HEK293 (cell line): Measurements from ENCODE around the gene RRAS.
A peak's percentile ranks its signal among the peaks of the same experiment; 100 is the strongest.

Source experiments
- BCL11B ChIP-seq: fragments of 450-650 bp; formaldehyde crosslinking; IDR thresholded peaks from 2 replicates; pipeline ENCODE4 v1.5.1; 2016; ENCODE audit warnings: low read depth, missing biosample characterization, missing genetic modification characterization
- IKZF3 ChIP-seq: fragments of 450-650 bp; IDR thresholded peaks from 2 replicates; pipeline ENCODE4 v1.5.0; 2018; ENCODE audit warnings: missing biosample characterization, mild to moderate bottlenecking, missing genetic modification characterization, moderate library complexity
- KLF17 ChIP-seq: fragments of 450-650 bp; formaldehyde crosslinking; IDR thresholded peaks from 2 replicates; pipeline ENCODE4 v1.5.1; 2016; ENCODE audit warnings: missing biosample characterization, missing genetic modification characterization
- PRDM1 ChIP-seq: fragments of 450-650 bp; formaldehyde crosslinking; IDR thresholded peaks from 2 replicates; pipeline ENCODE4; 2016; ENCODE audit warnings: missing biosample characterization, missing genetic modification characterization
- SP7 ChIP-seq: fragments of 450-650 bp; formaldehyde crosslinking; IDR thresholded peaks from 2 replicates; pipeline ENCODE4 v1.5.1; 2016; ENCODE audit warnings: missing biosample characterization, missing genetic modification characterization
- TSHZ1 ChIP-seq: fragments of 450-650 bp; formaldehyde crosslinking; IDR thresholded peaks from 2 replicates; pipeline ENCODE4 v1.5.1; 2016; ENCODE audit warnings: missing biosample characterization, missing genetic modification characterization, borderline replicate concordance
- ZBTB21 ChIP-seq: fragments of 450-650 bp; formaldehyde crosslinking; IDR thresholded peaks from 2 replicates; pipeline ENCODE4 v1.5.1; 2017; ENCODE audit warnings: missing biosample characterization, missing genetic modification characterization
- ZBTB8A ChIP-seq: fragments of 450-650 bp; formaldehyde crosslinking; IDR thresholded peaks from 2 replicates; pipeline ENCODE4 v1.5.1; 2016; ENCODE audit warnings: missing biosample characterization, missing genetic modification characterization
- ZIC2 ChIP-seq: fragments of 450-650 bp; formaldehyde crosslinking; IDR thresholded peaks from 2 replicates; pipeline ENCODE4 v1.5.1; 2016; ENCODE audit warnings: missing biosample characterization, missing genetic modification characterization
- ZNF112 ChIP-seq: fragments of 450-650 bp; formaldehyde crosslinking; IDR thresholded peaks from 2 replicates; pipeline ENCODE4 v1.5.0; 2017; ENCODE audit warnings: missing biosample characterization, missing genetic modification characterization
- ZNF114 ChIP-seq: fragments of 450-650 bp; formaldehyde crosslinking; IDR thresholded peaks from 2 replicates; pipeline ENCODE4 v1.5.0; 2017; ENCODE audit warnings: missing biosample characterization, missing genetic modification characterization
- ZNF132 ChIP-seq: fragments of 450-650 bp; formaldehyde crosslinking; IDR thresholded peaks from 2 replicates; pipeline ENCODE4 v1.5.1; 2017; ENCODE audit warnings: missing biosample characterization, missing genetic modification characterization, borderline replicate concordance
- ZNF133 ChIP-seq: fragments of 450-650 bp; formaldehyde crosslinking; IDR thresholded peaks from 2 replicates; pipeline ENCODE4 v1.5.1; 2016; ENCODE audit warnings: missing biosample characterization, missing genetic modification characterization
- ZNF302 ChIP-seq: fragments of 450-650 bp; formaldehyde crosslinking; IDR thresholded peaks from 2 replicates; pipeline ENCODE4 v1.5.1; 2016; ENCODE audit warnings: missing biosample characterization, missing genetic modification characterization, low read depth
- ZNF324 ChIP-seq: fragments of 450-650 bp; formaldehyde crosslinking; IDR thresholded peaks from 2 replicates; pipeline ENCODE4 v1.5.1; 2016; ENCODE audit warnings: missing biosample characterization, missing genetic modification characterization
- ZNF37A ChIP-seq: fragments of 450-650 bp; IDR thresholded peaks from 2 replicates; pipeline ENCODE4 v1.5.1; 2018; ENCODE audit warnings: missing biosample characterization, missing genetic modification characterization
- ZNF391 ChIP-seq: fragments of 450-650 bp; formaldehyde crosslinking; IDR thresholded peaks from 2 replicates; pipeline ENCODE4 v1.5.1; 2016; ENCODE audit warnings: low read depth, missing biosample characterization, missing genetic modification characterization, borderline replicate concordance
- ZNF416 ChIP-seq: fragments of 450-650 bp; formaldehyde crosslinking; IDR thresholded peaks from 2 replicates; pipeline ENCODE4 v1.5.1; 2016; ENCODE audit warnings: missing biosample characterization, missing genetic modification characterization
- ZNF48 ChIP-seq: fragments of 450-650 bp; formaldehyde crosslinking; IDR thresholded peaks from 2 replicates; pipeline ENCODE4 v1.5.1; 2016; ENCODE audit warnings: missing biosample characterization, missing genetic modification characterization
- ZNF549 ChIP-seq: fragments of 450-650 bp; IDR thresholded peaks from 2 replicates; pipeline ENCODE4 v1.5.1; 2018; ENCODE audit warnings: missing biosample characterization, missing genetic modification characterization, mild to moderate bottlenecking, inconsistent platforms, moderate library complexity
- ZNF571 ChIP-seq: fragments of 450-650 bp; formaldehyde crosslinking; IDR thresholded peaks from 2 replicates; pipeline ENCODE4 v1.5.0; 2017; ENCODE audit warnings: missing biosample characterization, missing genetic modification characterization
- ZNF629 ChIP-seq: fragments of 450-650 bp; formaldehyde crosslinking; IDR thresholded peaks from 2 replicates; pipeline ENCODE4 v1.5.1; 2017; ENCODE audit warnings: missing biosample characterization, missing genetic modification characterization
- ZNF677 ChIP-seq: fragments of 450-650 bp; IDR thresholded peaks from 2 replicates; pipeline ENCODE4 v1.5.0; 2018; ENCODE audit warnings: missing biosample characterization, mild to moderate bottlenecking, missing genetic modification characterization, moderate library complexity
- ZNF707 ChIP-seq: fragments of 450-650 bp; formaldehyde crosslinking; IDR thresholded peaks from 2 replicates; pipeline ENCODE4 v1.5.1; 2016; ENCODE audit warnings: missing biosample characterization, missing genetic modification characterization
- ZNF747 ChIP-seq: fragments of 450-650 bp; formaldehyde crosslinking; IDR thresholded peaks from 2 replicates; pipeline ENCODE4 v1.5.1; 2016; ENCODE audit warnings: missing biosample characterization, missing genetic modification characterization
- ZNF777 ChIP-seq: fragments of 450-650 bp; formaldehyde crosslinking; IDR thresholded peaks from 2 replicates; pipeline ENCODE4 v1.5.1; 2017; ENCODE audit warnings: missing biosample characterization, missing genetic modification characterization, borderline replicate concordance
- ZNF785 ChIP-seq: fragments of 450-650 bp; formaldehyde crosslinking; IDR thresholded peaks from 2 replicates; pipeline ENCODE4 v1.5.1; 2016; ENCODE audit warnings: missing biosample characterization, missing genetic modification characterization
- TF ChIP-seq, protein P1 (sequence below): fragments of 450-650 bp; formaldehyde crosslinking; IDR thresholded peaks from 2 replicates; pipeline ENCODE4 v1.5.1; 2016; ENCODE audit warnings: missing biosample characterization, missing genetic modification characterization, low read depth
- TF ChIP-seq, protein P2 (sequence below): fragments of 450-650 bp; IDR thresholded peaks from 2 replicates; pipeline ENCODE4 v1.5.1; 2018; ENCODE audit warnings: missing biosample characterization, missing genetic modification characterization
- TF ChIP-seq, protein P3 (sequence below): fragments of 450-650 bp; formaldehyde crosslinking; IDR thresholded peaks from 2 replicates; pipeline ENCODE4 v1.5.1; 2016; ENCODE audit warnings: missing biosample characterization, missing genetic modification characterization

RRAS gene

GRCh38 chr19:49590071-49590970 lies 49.6 kb downstream of the RRAS start (continued):
- no peak for TF ChIP-seq ZNF48 (tag by site-specific recombination)
- TF ChIP-seq ZNF777 (tag by site-specific recombination): no peak
- no peak for TF ChIP-seq ZNF416
- TF ChIP-seq, protein P1, sequence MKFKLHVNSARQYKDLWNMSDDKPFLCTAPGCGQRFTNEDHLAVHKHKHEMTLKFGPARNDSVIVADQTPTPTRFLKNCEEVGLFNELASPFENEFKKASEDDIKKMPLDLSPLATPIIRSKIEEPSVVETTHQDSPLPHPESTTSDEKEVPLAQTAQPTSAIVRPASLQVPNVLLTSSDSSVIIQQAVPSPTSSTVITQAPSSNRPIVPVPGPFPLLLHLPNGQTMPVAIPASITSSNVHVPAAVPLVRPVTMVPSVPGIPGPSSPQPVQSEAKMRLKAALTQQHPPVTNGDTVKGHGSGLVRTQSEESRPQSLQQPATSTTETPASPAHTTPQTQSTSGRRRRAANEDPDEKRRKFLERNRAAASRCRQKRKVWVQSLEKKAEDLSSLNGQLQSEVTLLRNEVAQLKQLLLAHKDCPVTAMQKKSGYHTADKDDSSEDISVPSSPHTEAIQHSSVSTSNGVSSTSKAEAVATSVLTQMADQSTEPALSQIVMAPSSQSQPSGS (tag by site-specific recombination): no peak
- TF ChIP-seq ZNF677 (tag by site-specific recombination): no peak
- no peak for TF ChIP-seq ZNF571
- TF ChIP-seq, protein P2, sequence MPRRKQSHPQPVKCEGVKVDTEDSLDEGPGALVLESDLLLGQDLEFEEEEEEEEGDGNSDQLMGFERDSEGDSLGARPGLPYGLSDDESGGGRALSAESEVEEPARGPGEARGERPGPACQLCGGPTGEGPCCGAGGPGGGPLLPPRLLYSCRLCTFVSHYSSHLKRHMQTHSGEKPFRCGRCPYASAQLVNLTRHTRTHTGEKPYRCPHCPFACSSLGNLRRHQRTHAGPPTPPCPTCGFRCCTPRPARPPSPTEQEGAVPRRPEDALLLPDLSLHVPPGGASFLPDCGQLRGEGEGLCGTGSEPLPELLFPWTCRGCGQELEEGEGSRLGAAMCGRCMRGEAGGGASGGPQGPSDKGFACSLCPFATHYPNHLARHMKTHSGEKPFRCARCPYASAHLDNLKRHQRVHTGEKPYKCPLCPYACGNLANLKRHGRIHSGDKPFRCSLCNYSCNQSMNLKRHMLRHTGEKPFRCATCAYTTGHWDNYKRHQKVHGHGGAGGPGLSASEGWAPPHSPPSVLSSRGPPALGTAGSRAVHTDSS (tag by site-specific recombination): no peak
- no peak for TF ChIP-seq ZNF785 (tag by site-specific recombination)
- TF ChIP-seq ZNF391: peak; percentile 21; the same call in 1 of the 2 replicates
- no peak for TF ChIP-seq ZNF133 (tag by site-specific recombination)
- no peak for TF ChIP-seq PRDM1 (tag by site-specific recombination)
- no peak for TF ChIP-seq ZNF302 (tag by site-specific recombination)
- TF ChIP-seq ZNF37A (tag by site-specific recombination): no peak
- TF ChIP-seq ZIC2: peak; percentile 43; the same call in 1 of the 2 replicates
- TF ChIP-seq KLF17 (tag by site-specific recombination): 0 out of 2 replicates have a peak, but pooled peaks have one; percentile 31
- TF ChIP-seq IKZF3: peak; percentile 28; the same call in 1 of the 2 replicates
- no peak; the same call in 1 of the 2 replicates for TF ChIP-seq ZBTB21 (tag by site-specific recombination)
- TF ChIP-seq ZNF747: no peak
- TF ChIP-seq BCL11B: peak; percentile 91
- peak; percentile 43; the same call in 1 of the 2 replicates for TF ChIP-seq ZNF629 (tag by site-specific recombination)
- TF ChIP-seq, protein P3, sequence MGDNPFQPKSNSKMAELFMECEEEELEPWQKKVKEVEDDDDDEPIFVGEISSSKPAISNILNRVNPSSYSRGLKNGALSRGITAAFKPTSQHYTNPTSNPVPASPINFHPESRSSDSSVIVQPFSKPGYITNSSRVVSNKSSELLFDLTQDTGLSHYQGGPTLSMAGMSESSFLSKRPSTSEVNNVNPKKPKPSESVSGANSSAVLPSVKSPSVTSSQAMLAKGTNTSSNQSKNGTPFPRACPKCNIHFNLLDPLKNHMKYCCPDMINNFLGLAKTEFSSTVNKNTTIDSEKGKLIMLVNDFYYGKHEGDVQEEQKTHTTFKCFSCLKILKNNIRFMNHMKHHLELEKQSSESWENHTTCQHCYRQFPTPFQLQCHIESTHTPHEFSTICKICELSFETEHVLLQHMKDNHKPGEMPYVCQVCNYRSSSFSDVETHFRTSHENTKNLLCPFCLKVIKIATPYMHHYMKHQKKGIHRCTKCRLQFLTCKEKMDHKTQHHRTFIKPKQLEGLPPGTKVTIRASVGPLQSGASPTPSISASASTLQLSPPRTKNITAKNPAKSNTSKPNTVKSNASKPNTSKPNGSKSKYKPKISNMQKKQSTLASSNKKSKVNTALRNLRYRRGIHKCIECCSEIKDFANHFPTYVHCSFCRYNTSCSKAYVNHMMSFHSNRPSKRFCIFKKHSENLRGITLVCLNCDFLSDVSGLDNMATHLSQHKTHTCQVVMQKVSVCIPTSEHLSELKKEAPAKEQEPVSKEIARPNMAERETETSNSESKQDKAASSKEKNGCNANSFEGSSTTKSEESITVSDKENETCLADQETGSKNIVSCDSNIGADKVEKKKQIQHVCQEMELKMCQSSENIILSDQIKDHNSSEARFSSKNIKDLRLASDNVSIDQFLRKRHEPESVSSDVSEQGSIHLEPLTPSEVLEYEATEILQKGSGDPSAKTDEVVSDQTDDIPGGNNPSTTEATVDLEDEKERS (tag by site-specific recombination): no peak
- TF ChIP-seq ZNF132 (tag by site-specific recombination): no peak
- no peak for TF ChIP-seq ZNF114 (tag by site-specific recombination)
- TF ChIP-seq ZNF707 (tag by site-specific recombination): no peak
- TF ChIP-seq SP7: peak; percentile 50; the same call in 1 of the 2 replicates
- no peak for TF ChIP-seq ZBTB8A (tag by site-specific recombination)
- TF ChIP-seq TSHZ1 (tag by site-specific recombination): no peak
- TF ChIP-seq ZNF549: no peak
- TF ChIP-seq ZNF324: no peak
- TF ChIP-seq ZNF112 (tag by site-specific recombination): no peak
